Esophagus muscularis mucosa (tissue), 4 donors: ENCODE data around the gene TEX38.

Source experiments
- EP300 ChIP-seq: sonication (generic); formaldehyde crosslinking; IDR thresholded peaks from one replicate; pipeline ENCODE4 v1.6.1; 2017; ENCODE audit warnings: antibody characterized with exemption
- POLR2A ChIP-seq: fragments of 450-650 bp; IDR thresholded peaks from one replicate; pipeline ENCODE4 v1.6.1; 2017; ENCODE audit warnings: antibody characterized with exemption, moderate library complexity, mild to moderate bottlenecking, low read depth
- POLR2AphosphoS5 ChIP-seq, 2 donors: sonication (generic); formaldehyde crosslinking; IDR thresholded peaks; one replicate each; pipeline ENCODE4 v1.6.1; 2017; ENCODE audit warnings: antibody characterized with exemption in 2 of 2
- TF ChIP-seq, protein P1 (sequence below), 3 experiments: fragments of 200-600 bp in 2 of 3; fragments of 450-650 bp in 1 of 3; sonication (generic) in 2 of 3; IDR thresholded peaks; one replicate each; pipeline ENCODE4 v1.5.1; 2017 to 2019; ENCODE audit warnings: antibody characterized with exemption in 3 of 3, mild to moderate bottlenecking in 2 of 3, moderate library complexity in 1 of 3

DNA sequence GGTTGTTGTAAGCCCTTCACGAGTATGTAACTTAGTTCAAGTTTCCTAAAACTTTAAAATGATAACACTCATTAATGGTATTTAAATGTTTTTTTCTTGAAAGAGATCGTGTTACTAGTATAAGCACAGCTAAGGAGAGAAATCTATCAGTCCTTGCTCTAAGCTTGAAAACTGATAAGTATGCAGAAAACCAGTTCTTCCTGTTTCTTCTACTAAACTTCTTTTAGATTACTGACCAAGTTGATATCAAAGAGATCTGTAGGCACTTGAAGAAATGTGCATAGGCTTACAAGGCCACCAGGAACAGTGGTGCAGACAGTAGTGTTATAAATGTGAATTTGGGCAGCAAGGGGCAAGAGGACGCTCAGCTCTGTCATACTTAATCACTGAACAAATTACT, 43.3 kb downstream of the TEX38 start:
- TF ChIP-seq POLR2AphosphoS5 (IDR thresholded peaks at IDR 0.05) (no peak), EP300 (no peak), POLR2A (no peak)
- TF ChIP-seq, protein P1, sequence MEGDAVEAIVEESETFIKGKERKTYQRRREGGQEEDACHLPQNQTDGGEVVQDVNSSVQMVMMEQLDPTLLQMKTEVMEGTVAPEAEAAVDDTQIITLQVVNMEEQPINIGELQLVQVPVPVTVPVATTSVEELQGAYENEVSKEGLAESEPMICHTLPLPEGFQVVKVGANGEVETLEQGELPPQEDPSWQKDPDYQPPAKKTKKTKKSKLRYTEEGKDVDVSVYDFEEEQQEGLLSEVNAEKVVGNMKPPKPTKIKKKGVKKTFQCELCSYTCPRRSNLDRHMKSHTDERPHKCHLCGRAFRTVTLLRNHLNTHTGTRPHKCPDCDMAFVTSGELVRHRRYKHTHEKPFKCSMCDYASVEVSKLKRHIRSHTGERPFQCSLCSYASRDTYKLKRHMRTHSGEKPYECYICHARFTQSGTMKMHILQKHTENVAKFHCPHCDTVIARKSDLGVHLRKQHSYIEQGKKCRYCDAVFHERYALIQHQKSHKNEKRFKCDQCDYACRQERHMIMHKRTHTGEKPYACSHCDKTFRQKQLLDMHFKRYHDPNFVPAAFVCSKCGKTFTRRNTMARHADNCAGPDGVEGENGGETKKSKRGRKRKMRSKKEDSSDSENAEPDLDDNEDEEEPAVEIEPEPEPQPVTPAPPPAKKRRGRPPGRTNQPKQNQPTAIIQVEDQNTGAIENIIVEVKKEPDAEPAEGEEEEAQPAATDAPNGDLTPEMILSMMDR (IDR thresholded peaks at IDR 0.05) = no peak
